GOT3 (cell line): ENCODE results near the gene FRY.
A peak's percentile ranks its signal among the peaks of the same experiment; 100 is the strongest.

Source experiments
- DNase-seq: peaks from one replicate; lab custom pipeline; 2025; ENCODE audit warnings: mixed read lengths; lab: John Stamatoyannopoulos, UW

FRY gene

GRCh38 chr13:32216281-32216680 is 184.7 kb downstream of the FRY start:
- no peak for DNase-seq

- DNase-seq = no peak
These were observed 190.6 kb downstream of the FRY start for GRCh38 chr13:32222046-32222676.

DNA sequence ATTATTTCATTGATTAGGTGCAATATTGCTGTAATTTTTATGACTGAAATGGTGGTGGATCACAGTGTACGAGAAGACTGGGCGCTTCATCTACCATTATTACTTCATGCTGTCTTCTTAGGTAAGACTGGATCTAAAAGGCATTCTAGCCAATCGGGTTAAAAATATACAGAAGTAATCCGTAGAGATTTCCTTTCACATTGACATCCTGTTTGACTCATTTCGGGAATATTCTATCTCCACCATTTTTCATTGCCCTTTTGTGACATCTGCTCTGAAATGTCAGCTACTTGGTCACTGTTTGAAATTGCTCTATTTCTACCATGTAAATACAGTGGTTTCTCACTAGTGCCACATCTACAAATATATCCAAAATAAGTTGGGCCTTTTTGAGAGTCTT is 193.3 kb downstream of the FRY start:
- DNase-seq = no peak

- no peak for DNase-seq
These were observed 193.9 kb downstream of the FRY start for GRCh38 chr13:32225481-32225931.

- DNase-seq = no peak
These were observed 196.9 kb downstream of the FRY start for GRCh38 chr13:32228330-32229041.

- DNase-seq = no peak
These were observed 197.9 kb downstream of the FRY start for GRCh38 chr13:32229443-32229842.

- DNase-seq = no peak
These were observed 200.7 kb downstream of the FRY start for GRCh38 chr13:32232263-32232662.

GRCh38 chr13:32233062-32233461 is 201.5 kb downstream of the FRY start:
- DNase-seq = no peak

DNA sequence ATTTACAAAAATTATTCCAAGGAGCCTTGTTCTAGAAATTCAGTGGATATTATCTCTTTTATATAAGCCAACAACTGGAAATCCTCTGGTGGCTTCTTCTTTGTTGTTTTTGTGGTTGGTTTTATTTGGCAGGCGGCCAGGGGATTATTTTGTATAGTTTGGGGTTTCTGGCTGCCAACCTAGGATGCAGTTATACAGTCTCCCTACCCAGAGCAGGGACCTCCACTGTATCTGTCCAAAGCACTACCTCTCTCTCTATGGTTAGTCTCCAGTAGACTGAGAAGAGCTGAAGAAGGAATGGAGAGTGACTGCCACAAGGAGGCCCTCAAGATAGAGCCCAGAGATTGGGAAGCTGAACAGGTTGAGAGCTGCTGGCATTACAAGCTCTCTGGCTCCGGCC is 203.3 kb downstream of the FRY start:
- DNase-seq = no peak

GRCh38 chr13:32237681-32238080 is 206.1 kb downstream of the FRY start:
- DNase-seq = no peak

- no peak for DNase-seq
These were observed 212.1 kb downstream of the FRY start for GRCh38 chr13:32243695-32244094.

DNA sequence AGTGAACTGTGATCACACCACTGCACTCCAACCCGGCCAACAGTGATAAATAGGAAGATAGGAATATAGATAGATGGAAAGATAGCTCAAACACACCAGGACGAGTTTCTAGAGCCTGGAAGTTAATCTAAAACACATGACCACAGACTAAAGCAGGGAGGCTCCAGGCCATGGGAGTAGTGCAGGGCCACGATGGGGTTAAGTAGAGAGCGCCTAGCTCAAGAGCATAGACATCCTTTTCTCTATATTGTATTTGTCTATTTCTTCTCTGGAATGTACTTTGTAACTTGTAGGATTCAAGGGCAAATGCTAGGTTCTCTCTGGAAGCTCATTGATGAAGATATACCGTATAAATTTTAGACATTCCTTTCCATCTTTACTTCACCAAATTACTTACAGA is 214.0 kb downstream of the FRY start:
- DNase-seq = no peak

DNA sequence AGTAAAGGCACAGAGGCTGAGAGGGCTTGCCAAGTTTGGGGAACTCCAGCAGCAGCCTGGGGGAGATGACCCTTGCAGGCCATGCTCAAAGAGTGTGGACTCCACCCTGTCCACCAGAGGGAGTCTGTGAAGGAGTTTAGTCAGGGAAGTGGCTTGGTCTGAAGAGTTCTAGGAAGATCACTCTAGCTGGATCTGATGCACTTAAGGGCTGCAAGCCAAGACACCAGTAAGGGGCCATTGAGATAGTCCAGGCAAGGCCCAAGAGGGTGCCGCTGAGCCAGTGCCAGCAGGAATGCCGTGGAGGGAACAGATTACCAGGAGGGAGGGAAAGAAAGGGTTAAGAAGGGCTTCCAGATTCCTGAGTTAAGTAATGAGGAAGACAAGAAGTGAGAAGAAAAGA is 214.9 kb downstream of the FRY start:
- DNase-seq = peak; percentile 6

DNA sequence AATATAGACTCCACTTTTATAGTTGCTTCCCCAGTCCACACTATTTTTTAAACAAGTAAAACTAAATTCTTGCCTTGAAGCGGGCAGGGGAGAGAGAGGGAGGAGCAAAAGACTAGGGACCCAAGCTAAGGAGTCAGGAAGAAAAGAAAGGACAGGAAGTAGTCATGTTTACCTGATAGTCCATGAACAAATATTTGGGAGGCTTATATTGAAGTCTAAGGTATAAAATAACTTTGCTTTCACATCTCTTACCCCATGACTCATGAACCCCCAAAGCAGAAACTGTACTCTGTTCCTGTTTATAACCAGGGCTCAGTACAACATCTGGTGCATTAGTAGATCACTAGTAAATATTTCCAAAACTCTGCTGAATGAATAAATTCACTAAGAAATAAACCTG is 216.3 kb downstream of the FRY start:
- DNase-seq = no peak

- no peak for DNase-seq
These were observed 217.2 kb downstream of the FRY start for GRCh38 chr13:32248801-32249200.

GRCh38 chr13:32252812-32253438 is 221.4 kb downstream of the FRY start:
- no peak for DNase-seq

DNA sequence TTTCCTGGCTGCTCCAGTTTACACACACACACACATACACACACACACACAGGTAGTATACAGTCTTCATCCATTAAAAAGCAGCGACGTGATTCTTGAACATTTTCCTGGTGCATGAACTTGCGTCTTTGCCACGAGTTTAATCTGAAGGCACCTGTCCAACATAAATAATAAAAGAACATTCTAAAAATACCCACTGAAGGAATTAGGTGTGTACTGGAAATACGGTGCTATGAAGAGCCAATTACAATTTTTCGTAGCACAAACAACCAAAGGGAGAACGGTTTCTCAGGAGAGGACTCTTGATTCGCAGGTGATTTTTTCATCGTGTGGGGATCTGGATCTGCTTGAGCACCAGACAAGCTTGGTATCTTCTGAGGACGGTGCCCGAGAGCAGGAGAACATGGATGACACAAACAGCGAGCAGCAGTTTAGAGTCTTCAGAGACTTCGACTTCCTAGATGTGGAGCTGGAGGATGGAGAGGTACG is 222.4 kb downstream of the FRY start:
- no peak for DNase-seq

DNA sequence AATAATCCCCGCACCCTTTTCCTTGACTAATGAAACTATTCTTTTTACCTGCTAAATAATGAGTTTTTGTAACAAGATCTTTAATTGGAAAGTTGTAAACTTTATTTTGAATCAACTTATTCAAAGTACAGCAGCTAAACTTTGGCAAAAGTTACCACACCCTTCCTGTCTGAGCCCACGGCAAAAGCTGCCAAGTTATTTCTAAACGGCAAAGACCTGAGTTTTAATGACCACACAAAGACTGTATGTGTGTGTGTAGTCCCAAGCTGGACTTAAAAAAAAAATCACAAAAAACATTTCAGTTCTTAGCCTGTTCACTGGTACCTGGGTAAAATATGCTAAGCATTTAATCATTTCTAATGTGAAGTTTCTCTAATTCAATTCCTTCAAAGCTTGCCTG is 222.8 kb downstream of the FRY start:
- no peak for DNase-seq

DNA sequence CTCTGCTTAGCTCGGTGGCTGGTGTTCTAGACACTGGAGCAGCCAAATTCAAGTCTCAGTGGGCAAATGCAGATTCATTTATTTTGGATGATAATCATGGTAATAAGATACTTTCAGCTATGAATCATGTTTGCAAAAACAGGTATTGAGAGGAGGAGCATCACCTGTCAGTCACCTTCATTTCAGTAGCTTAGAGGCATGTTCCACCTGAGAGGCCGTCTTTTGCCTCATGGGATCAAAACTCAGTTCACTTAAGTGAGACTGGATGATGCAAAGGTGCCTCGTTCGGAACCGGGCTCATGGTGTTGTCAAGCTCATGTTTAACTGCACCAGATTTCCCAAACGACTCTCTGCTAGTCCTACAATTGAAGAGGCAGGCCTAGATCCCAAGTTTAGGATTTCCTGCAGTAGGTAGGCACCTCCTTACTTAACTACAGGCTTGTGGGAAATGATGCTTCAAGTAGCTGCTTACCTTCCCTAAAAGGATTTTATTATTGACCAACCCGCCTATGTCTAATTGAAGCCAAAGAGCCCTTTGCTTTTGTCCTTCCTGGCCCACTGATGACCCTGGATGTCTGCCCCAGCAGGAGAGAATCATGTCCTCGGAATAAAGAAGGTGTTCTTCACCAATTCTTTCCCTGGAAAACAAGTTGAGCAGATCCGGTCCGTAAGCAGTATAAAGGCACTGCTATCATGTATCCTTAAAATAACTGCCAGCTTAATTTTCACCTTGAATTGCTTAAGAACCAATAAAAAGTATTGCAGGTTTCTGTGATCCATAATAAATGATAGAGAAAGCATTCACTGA is 223.5 kb downstream of the FRY start:
- DNase-seq = no peak

- no peak for DNase-seq
These were observed 224.1 kb downstream of the FRY start for GRCh38 chr13:32255724-32256109.

DNA sequence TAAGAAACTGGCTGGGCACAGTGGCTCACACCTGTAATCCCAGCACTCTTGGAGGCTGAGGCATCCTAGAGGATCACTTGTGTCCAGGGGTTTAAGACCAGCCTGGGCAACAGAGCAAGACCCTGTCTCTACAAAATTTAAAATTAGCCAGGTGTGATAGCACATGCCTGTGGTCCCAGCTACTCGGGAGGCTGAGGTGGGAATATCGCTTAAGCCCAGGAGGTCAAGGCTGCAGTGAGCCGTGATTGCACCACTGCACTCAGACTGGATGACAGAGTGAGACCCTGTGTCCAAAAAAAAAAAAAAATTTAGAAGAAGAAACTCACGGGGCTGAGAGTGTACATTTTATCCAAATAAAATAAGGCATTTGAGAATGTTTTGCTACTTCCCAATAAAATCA is 224.7 kb downstream of the FRY start:
- no peak for DNase-seq

DNA sequence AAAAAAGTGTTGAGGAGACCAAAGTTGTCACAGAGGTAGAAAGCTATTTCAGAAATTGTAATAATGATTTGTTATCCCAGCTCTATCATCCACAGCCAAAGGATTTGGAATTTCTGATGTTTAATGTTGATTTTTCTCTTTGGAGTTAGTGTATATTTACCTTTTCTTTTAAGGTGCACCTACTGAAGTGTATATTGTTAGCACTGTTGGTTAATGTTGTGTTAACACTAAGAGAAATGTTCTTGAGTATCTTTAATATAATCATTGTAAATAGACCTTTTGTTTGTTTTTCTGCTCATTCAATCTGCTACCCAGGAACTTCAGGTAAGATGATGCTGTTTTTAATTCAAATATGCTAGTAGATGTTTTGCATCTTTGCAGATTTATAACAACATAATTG is 226.1 kb downstream of the FRY start:
- no peak for DNase-seq
